ENCODE measurements around the gene OR2F1.

The OR2F1 gene

GRCh38 chr7:143954544-143954943 lies at the start of gene OR2F1:
TSS of gene OR2F1 (plus strand) at chr7:143954844. CDS start at chr7:143959971, 5,127 bp downstream.
- DNase-seq, result no peak

- DNase-seq, result no peak
Measured at GRCh38 chr7:143905509-143905908, 49.1 kb upstream of the OR2F1 start.

- no peak for DNase-seq
Measured at GRCh38 chr7:143906151-143906550, 48.5 kb upstream of the OR2F1 start.

- no peak for DNase-seq
Measured at GRCh38 chr7:143906895-143907294, 47.7 kb upstream of the OR2F1 start.

GRCh38 chr7:143908120-143908519 lies 46.5 kb upstream of the OR2F1 start:
- no peak for DNase-seq

- no peak for DNase-seq
Measured at GRCh38 chr7:143909863-143910262, 44.8 kb upstream of the OR2F1 start.

GRCh38 chr7:143910473-143911248 lies 44.0 kb upstream of the OR2F1 start:
- no peak for DNase-seq

GRCh38 chr7:143913945-143914615 lies 40.6 kb upstream of the OR2F1 start:
- DNase-seq, result no peak

GRCh38 chr7:143914938-143915652 lies 39.5 kb upstream of the OR2F1 start:
- DNase-seq, result no peak

- DNase-seq, result no peak
Measured at GRCh38 chr7:143924851-143925250, 29.8 kb upstream of the OR2F1 start.

- no peak for DNase-seq
Measured at GRCh38 chr7:143929224-143929920, 25.3 kb upstream of the OR2F1 start.

GRCh38 chr7:143931739-143932138 lies 22.9 kb upstream of the OR2F1 start:
- DNase-seq, result no peak

GRCh38 chr7:143934526-143935325 lies 19.9 kb upstream of the OR2F1 start, which contains the start of gene OR2F2:
TSS of gene OR2F2 (plus strand) at chr7:143935233. CDS start at chr7:143935233, 0 bp downstream.
- DNase-seq, result no peak

GRCh38 chr7:143936087-143937009 lies 18.3 kb upstream of the OR2F1 start:
- no peak for DNase-seq

GRCh38 chr7:143938379-143939243 lies 16.0 kb upstream of the OR2F1 start:
- DNase-seq, result no peak

- no peak for DNase-seq
Measured at GRCh38 chr7:143945423-143945822, 9.2 kb upstream of the OR2F1 start.

GRCh38 chr7:143947111-143947510 lies 7.5 kb upstream of the OR2F1 start:
- no peak for DNase-seq

- no peak for DNase-seq
Measured at GRCh38 chr7:143948733-143949132, 5.9 kb upstream of the OR2F1 start.

- DNase-seq, result no peak
Measured at GRCh38 chr7:143953421-143953820, 1.2 kb upstream of the OR2F1 start.

GRCh38 chr7:143954135-143954534 lies 509 bp upstream of the OR2F1 start:
- no peak for DNase-seq

Data from NCI-H1048 (cell line).